ENCODE results near the gene NDUFS4.

The NDUFS4 gene

DNA sequence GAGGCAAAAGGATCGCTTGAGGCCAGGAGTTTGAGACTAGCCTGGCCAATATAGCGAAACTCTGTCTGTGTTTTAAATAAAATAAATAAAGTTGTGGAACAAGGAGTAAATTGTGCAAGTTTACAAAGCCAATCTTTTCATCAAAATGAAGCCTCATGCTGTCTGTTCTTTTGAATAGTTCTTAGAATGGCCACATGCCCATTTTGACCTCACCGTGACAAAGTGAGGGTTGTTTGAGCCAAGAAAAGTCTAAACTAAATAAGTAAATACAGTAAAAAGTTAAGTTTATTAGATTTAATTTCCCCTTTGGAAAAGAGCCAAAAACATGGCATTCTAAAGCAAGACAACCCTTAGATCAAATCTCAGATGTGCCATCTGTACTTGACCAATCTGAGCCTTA, 165.7 kb downstream of the NDUFS4 start:
- no peak for FAIRE-seq
- TF ChIP-seq POLR2A (IDR thresholded peaks at IDR 0.05; ENCODE audit: low read depth, low read length) = no peak
- DNase-seq (ENCODE audit: insufficient read length, low spot score) = no peak

- FAIRE-seq (peak; percentile 60), DNase-seq (ENCODE audit: insufficient read length, low spot score) (no peak)
- TF ChIP-seq POLR2A (IDR thresholded peaks at IDR 0.05; ENCODE audit: low read depth, low read length) = no peak
These were observed 170.5 kb downstream of the NDUFS4 start for GRCh38 chr5:53730943-53731342.

Measured in H54 (cell line).